WTC11 (cell line): ENCODE results near the gene PNPLA6. TPM values are rescaled to one million over a fixed set of nuclear protein-coding genes. Genes with fewer than 3 reads are reported as not detected.

Experiments
- ATAC-seq: fragments of 200-7000 bp; cut with Tn5 transposase; 2 replicates; pipeline ENCODE4 v1.10.0; 2021; ENCODE audit warnings: mild to moderate bottlenecking, moderate library complexity
- CTCF ChIA-PET: fragments of 300-600 bp; sonication (Branson Sonifier 250); formaldehyde crosslinking; loops from one replicate; lab custom pipeline; 2021; ENCODE audit warnings: antibody characterized with exemption; lab: Charles Lee
- POLR2A ChIA-PET: fragments of 350-600 bp; sonication (Branson Sonifier 250); formaldehyde crosslinking; loops from one replicate; lab custom pipeline; 2021; ENCODE audit warnings: antibody characterized with exemption; lab: Charles Lee
- DNase-seq: peaks from one replicate; pipeline ENCODE4 v3.0.0; 2021; ENCODE audit warnings: low spot score
- H3K27ac Mint-ChIP-seq: 2 replicates; pipeline ENCODE4 v1.8.0; 2021; ENCODE audit warnings: mixed read lengths
- H3K27me3 Mint-ChIP-seq: 2 replicates; pipeline ENCODE4 v1.8.0; 2021; ENCODE audit warnings: low read depth, mild to moderate bottlenecking, moderate library complexity, mixed read lengths
- H3K36me3 Mint-ChIP-seq: 2 replicates; pipeline ENCODE4 v1.8.0; 2021; ENCODE audit warnings: mixed read lengths
- H3K4me1 Mint-ChIP-seq: 2 replicates; pipeline ENCODE4 v1.8.0; 2022; ENCODE audit warnings: mixed read lengths
- H3K4me3 Mint-ChIP-seq: 2 replicates; pipeline ENCODE4 v1.8.0; 2021; ENCODE audit warnings: mild to moderate bottlenecking, moderate library complexity, mixed read lengths
- H3K9me3 Mint-ChIP-seq: 2 replicates; pipeline ENCODE4 v1.8.0; 2021; ENCODE audit warnings: mixed read lengths
- ARID4B ChIP-seq: sonication (generic); formaldehyde crosslinking; IDR thresholded peaks from 2 replicates; pipeline ENCODE4 v1.8.0; 2023; ENCODE audit warnings: missing genetic modification reagents, mild to moderate bottlenecking, borderline replicate concordance
- ATF1 ChIP-seq: sonication (generic); formaldehyde crosslinking; IDR thresholded peaks from 2 replicates; pipeline ENCODE4 v1.8.1; 2023; ENCODE audit warnings: mild to moderate bottlenecking, moderate library complexity, missing genetic modification reagents
- CDX4 ChIP-seq: fragments of 250-450 bp; sonication (Bioruptor Pico); IDR thresholded peaks from 2 replicates; pipeline ENCODE4 v1.9.0; 2021; ENCODE audit warnings: moderate library complexity, mild to moderate bottlenecking, inconsistent platforms, borderline replicate concordance
- E2F1 ChIP-seq: sonication (generic); formaldehyde crosslinking; IDR thresholded peaks from 2 replicates; pipeline ENCODE4 v1.8.0; 2022; ENCODE audit warnings: mild to moderate bottlenecking, missing genetic modification reagents
- FOXK1 ChIP-seq: sonication (generic); formaldehyde crosslinking; IDR thresholded peaks from 2 replicates; pipeline ENCODE4 v1.8.0; 2022; ENCODE audit warnings: mild to moderate bottlenecking, moderate library complexity, missing genetic modification reagents
- FOXP1 ChIP-seq: sonication (generic); formaldehyde crosslinking; IDR thresholded peaks from 2 replicates; pipeline ENCODE4 v1.8.0; 2022; ENCODE audit warnings: missing genetic modification reagents, mild to moderate bottlenecking, moderate library complexity, borderline replicate concordance
- GTF2I ChIP-seq: fragments of 250-450 bp; sonication (Bioruptor Pico); conservative IDR thresholded peaks from 2 replicates; pipeline ENCODE4 v1.4.0; 2021; ENCODE audit warnings: mild to moderate bottlenecking
- MLX ChIP-seq: sonication (generic); formaldehyde crosslinking; IDR thresholded peaks from 2 replicates; pipeline ENCODE4 v1.8.1; 2023; ENCODE audit warnings: mild to moderate bottlenecking, missing genetic modification reagents, moderate library complexity
- RELA ChIP-seq: sonication (generic); formaldehyde crosslinking; IDR thresholded peaks from 2 replicates; pipeline ENCODE4 v1.8.1; 2022; ENCODE audit warnings: missing genetic modification reagents, mild to moderate bottlenecking, borderline replicate concordance
- RORB ChIP-seq: fragments of 250-450 bp; sonication (Bioruptor Pico); IDR thresholded peaks from 2 replicates; pipeline ENCODE4 v1.9.0; 2021; ENCODE audit warnings: mild to moderate bottlenecking
- TP53 ChIP-seq: sonication (generic); formaldehyde crosslinking; IDR thresholded peaks from 2 replicates; pipeline ENCODE4 v1.8.1; 2023; ENCODE audit warnings: mild to moderate bottlenecking, missing genetic modification reagents
- ZNF219 ChIP-seq: sonication (generic); formaldehyde crosslinking; IDR thresholded peaks from 2 replicates; pipeline ENCODE4 v1.8.0; 2023; ENCODE audit warnings: missing genetic modification reagents, mild to moderate bottlenecking, borderline replicate concordance
- ZNF263 ChIP-seq: sonication (generic); formaldehyde crosslinking; IDR thresholded peaks from 2 replicates; pipeline ENCODE4 v1.8.1; 2022; ENCODE audit warnings: low read depth, mild to moderate bottlenecking, moderate library complexity, missing genetic modification reagents
- ZNF281 ChIP-seq: sonication (generic); formaldehyde crosslinking; IDR thresholded peaks from 2 replicates; pipeline ENCODE4 v1.8.0; 2023; ENCODE audit warnings: mild to moderate bottlenecking, missing genetic modification reagents
- ZNF396 ChIP-seq: fragments of 250-450 bp; sonication (Bioruptor Pico); IDR thresholded peaks from 2 replicates; pipeline ENCODE4 v1.8.0; 2021; ENCODE audit warnings: mild to moderate bottlenecking, moderate library complexity, borderline replicate concordance
- ZNF425 ChIP-seq: fragments of 250-450 bp; sonication (Bioruptor Pico); conservative IDR thresholded peaks from 2 replicates; pipeline ENCODE4 v1.9.0; 2021; ENCODE audit warnings: mild to moderate bottlenecking
- ZNF532 ChIP-seq: fragments of 250-450 bp; sonication (Bioruptor Pico); IDR thresholded peaks from 2 replicates; pipeline ENCODE4 v1.9.0; 2021; ENCODE audit warnings: mild to moderate bottlenecking, borderline replicate concordance
- total RNA-seq: library from RNA; stranded (reverse); gene quantifications from 3 replicates; pipeline ENCODE4 v1.2.3, GENCODE V29; 2021

The PNPLA6 gene
- total RNA-seq, 1 experiment from 2014 or later = 149 TPM

GRCh38 chr19:7545300-7545699 is 9.8 kb downstream of the PNPLA6 start (continued):
- TF ChIP-seq ZNF425 (CRISPR knock-in tag) = no peak
- no peak for TF ChIP-seq GTF2I (CRISPR knock-in tag)
- TF ChIP-seq E2F1 (CRISPR knock-in tag) = no peak
- no peak for TF ChIP-seq ZNF532 (CRISPR knock-in tag)
- TF ChIP-seq FOXK1 (CRISPR knock-in tag) = no peak
- TF ChIP-seq, all 79 proteins: peak for 0

- no peak overlapping the region for H3K4me3 Mint-ChIP-seq
- DNase-seq = no peak
- no peaks in the 10 kb centered on the region for H3K27me3 Mint-ChIP-seq
- ChIA-PET CTCF (interaction anchor here (0.7 kb wide), 1 partner anchor 9 kb away, joined by 3 read pairs; no protein-coding TSS in a partner anchor), POLR2A (no interaction called here)
- ATAC-seq = no peak
- TF ChIP-seq MLX (CRISPR knock-in tag) (no peak), RORB (CRISPR knock-in tag) (no peak), ARID4B (no peak), ZNF219 (CRISPR knock-in tag) (no peak), TP53 (no peak), CDX4 (no peak), ZNF396 (CRISPR knock-in tag) (no peak), ZNF281 (CRISPR knock-in tag) (no peak), FOXP1 (CRISPR knock-in tag) (no peak), ZNF263 (no peak), ATF1 (CRISPR knock-in tag) (no peak), FOXK1 (CRISPR knock-in tag) (no peak), RELA (CRISPR knock-in tag) (no peak)
- H3K27ac Mint-ChIP-seq = no peak overlapping the region
- no peaks in the 10 kb centered on the region for H3K9me3 Mint-ChIP-seq
- H3K36me3 Mint-ChIP-seq = peaks cover 16% of the 10 kb centered on the region
- peaks cover 5% of the 10 kb centered on the region for H3K4me1 Mint-ChIP-seq
Observed at GRCh38 chr19:7545904-7546303, 10.4 kb downstream of the PNPLA6 start.
